Astrocyte (in vitro differentiated cells and primary cell): ENCODE measurements around the gene RIPOR3.

Source experiments
- CTCF ChIP-seq: IDR thresholded peaks from 2 replicates; pipeline ENCODE4 v1.5.1; 2011; ENCODE audit warnings: low read depth, mild to moderate bottlenecking, inconsistent platforms, low read length, moderate library complexity; ENCODE audit not compliant: insufficient read depth
- EZH2 ChIP-seq: IDR thresholded peaks from 2 replicates; pipeline ENCODE4 v1.6.1; 2012; ENCODE audit warnings: mild to moderate bottlenecking, low read length, inconsistent platforms; ENCODE audit not compliant: insufficient read depth

GRCh38 chr20:50618537-50618936 lies 72.8 kb downstream of the RIPOR3 start:
- TF ChIP-seq CTCF (no peak), EZH2 (no peak)
